GM12872 (cell line): Measurements from ENCODE around the gene PCMTD2.
A peak's percentile ranks its signal among the peaks of the same experiment; 100 is the strongest.

Experiments used
- CTCF ChIP-seq: IDR thresholded peaks from 3 replicates; pipeline ENCODE4 v1.5.1; 2011; ENCODE audit warnings: low read depth, mild to moderate bottlenecking, low read length, moderate library complexity; ENCODE audit not compliant: insufficient read depth

The PCMTD2 gene

DNA sequence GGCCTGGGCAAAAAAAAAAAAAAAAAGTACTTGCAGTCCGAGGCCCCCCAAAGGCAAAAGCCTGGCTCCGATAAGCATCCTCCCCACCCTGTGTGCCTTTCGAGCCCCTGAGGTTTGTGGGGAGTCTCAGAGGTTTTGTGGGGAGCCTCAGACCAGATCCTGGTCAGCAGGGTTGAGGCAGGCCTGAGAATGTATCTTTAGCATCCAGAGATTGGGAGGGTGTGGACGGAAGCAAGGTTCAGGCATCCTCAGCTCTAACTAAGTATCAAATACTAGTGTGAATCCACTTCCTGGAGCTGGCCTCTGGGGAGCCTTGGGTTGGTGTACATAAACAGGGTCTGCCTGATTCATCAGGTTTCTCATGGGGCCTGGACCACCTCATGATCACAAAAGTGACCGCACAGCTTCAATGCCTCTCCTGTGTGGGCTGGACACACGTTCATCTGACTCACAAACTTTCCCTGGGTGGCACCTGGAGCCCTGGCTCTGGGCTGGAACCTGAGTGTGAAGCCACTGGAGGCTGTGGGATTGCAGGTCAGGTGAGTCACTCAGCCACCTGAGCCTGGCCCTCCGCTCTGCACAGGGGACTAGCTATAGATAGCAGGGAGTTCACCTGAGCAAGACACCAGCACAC, 24.4 kb downstream of the PCMTD2 start:
- TF ChIP-seq CTCF, result no peak

DNA sequence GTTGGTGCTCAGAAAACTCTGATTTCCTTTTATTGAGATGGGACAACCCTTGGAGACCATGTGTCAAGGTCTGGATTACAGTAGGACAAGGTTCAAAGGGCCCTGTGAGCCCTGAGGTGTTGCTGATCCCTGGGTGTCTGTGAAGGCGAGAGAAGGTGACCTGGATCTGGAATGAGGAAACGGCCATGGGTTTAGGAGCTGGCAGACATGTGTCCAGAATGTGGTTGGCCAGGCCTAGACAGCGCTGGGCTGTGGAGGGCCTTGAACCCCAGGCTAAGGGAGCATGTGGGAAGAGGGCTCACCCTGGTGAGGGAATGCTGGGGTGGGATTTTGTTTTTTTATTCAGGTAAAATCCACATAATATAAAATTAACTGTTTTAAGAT, 24.9 kb downstream of the PCMTD2 start:
- no peak for TF ChIP-seq CTCF

GRCh38 chr20:64283646-64284045, 28.1 kb downstream of the PCMTD2 start:
- TF ChIP-seq CTCF, result no peak

- peak; percentile 95 for TF ChIP-seq CTCF
These were observed 30.3 kb downstream of the PCMTD2 start for GRCh38 chr20:64285579-64286446.
